HepG2 (cell line): Measurements from ENCODE around the gene ZNF117. TPM values are rescaled to one million over a fixed set of nuclear protein-coding genes. Genes with fewer than 3 reads are reported as not detected.
A peak's percentile ranks its signal among the peaks of the same experiment; 100 is the strongest.

Experiments
- CBFB ChIP-seq: sonication (generic); formaldehyde crosslinking; IDR thresholded peaks from 2 replicates; pipeline ENCODE4 v1.4.0; 2020; ENCODE audit warnings: missing genetic modification reagents
- CREB1 ChIP-seq, 2 experiments: fragments of 450-650 bp in 1 of 2; IDR thresholded peaks; 2 replicates each; pipeline ENCODE4 v1.6.1; 2016 to 2017; ENCODE audit warnings: control low read depth in 1 of 2, mild to moderate bottlenecking in 1 of 2, missing compliant biosample characterization in 1 of 2, missing genetic modification characterization in 1 of 2
- ELF4 ChIP-seq: sonication (generic); formaldehyde crosslinking; IDR thresholded peaks from 2 replicates; pipeline ENCODE4 v1.5.0; 2020; ENCODE audit warnings: missing genetic modification reagents, mild to moderate bottlenecking, moderate library complexity, borderline replicate concordance
- EZH2 ChIP-seq: conservative IDR thresholded peaks from 2 replicates; pipeline ENCODE4 v1.6.1; 2012; ENCODE audit warnings: mild to moderate bottlenecking, low read depth, low read length, moderate library complexity
- GATAD2A ChIP-seq: IDR thresholded peaks from 2 replicates; pipeline ENCODE4 v1.6.1; 2016
- HDAC6 ChIP-seq: fragments of 200-600 bp; sonication (generic); IDR thresholded peaks from 2 replicates; pipeline ENCODE4 v1.7.0; 2017; ENCODE audit warnings: mild to moderate bottlenecking, antibody characterized with exemption, low read length, low read depth
- KLF9 ChIP-seq: IDR thresholded peaks from 2 replicates; pipeline ENCODE4 v1.6.1; 2016; ENCODE audit warnings: low read depth
- NR2F6 ChIP-seq, 2 experiments: IDR thresholded peaks; 2 replicates each; pipeline ENCODE4 v1.6.1; 2016; ENCODE audit warnings: antibody characterized with exemption in 1 of 2, mild to moderate bottlenecking in 1 of 2
- SOX13 ChIP-seq, 3 experiments: fragments of 450-650 bp in 1 of 3; sonication (generic) in 1 of 3; formaldehyde crosslinking in 1 of 3; IDR thresholded peaks in 2 of 3; conservative IDR thresholded peaks in 1 of 3; 2 replicates each; pipeline versions ENCODE4 v1.5.0 to v1.6.1; 2016 to 2020; ENCODE audit warnings: antibody characterized with exemption in 1 of 3, mild to moderate bottlenecking in 1 of 3, missing compliant biosample characterization in 1 of 3, missing genetic modification reagents in 1 of 3, moderate library complexity in 1 of 3
- SRSF9 ChIP-seq: fragments of 200-400 bp; formaldehyde crosslinking; IDR thresholded peaks from 2 replicates; pipeline ENCODE4 v1.6.1; 2018; ENCODE audit warnings: borderline replicate concordance, mild to moderate bottlenecking, low read depth, low read length; ENCODE audit not compliant: insufficient read depth, poor library complexity, severe bottlenecking
- TOPORS ChIP-seq: sonication (generic); formaldehyde crosslinking; IDR thresholded peaks from 2 replicates; pipeline ENCODE4 v1.8.0; 2023; ENCODE audit warnings: mild to moderate bottlenecking, missing genetic modification reagents
- U2AF1 ChIP-seq: fragments of 200-400 bp; formaldehyde crosslinking; optimal IDR thresholded peaks from 2 replicates; pipeline ENCODE3; 2017; ENCODE audit warnings: mild to moderate bottlenecking, low read depth, low read length
- ZNF331 ChIP-seq: sonication (generic); formaldehyde crosslinking; IDR thresholded peaks from 2 replicates; pipeline ENCODE4 v1.4.0; 2020; ENCODE audit warnings: missing genetic modification reagents
- ZNF577 ChIP-seq: sonication (generic); formaldehyde crosslinking; IDR thresholded peaks from 2 replicates; pipeline ENCODE4 v1.4.0; 2020; ENCODE audit warnings: mild to moderate bottlenecking, low read depth, missing genetic modification reagents, borderline replicate concordance
- ZNF629 ChIP-seq: sonication (generic); formaldehyde crosslinking; conservative IDR thresholded peaks from 2 replicates; pipeline ENCODE4 v1.5.0; 2020; ENCODE audit warnings: missing genetic modification reagents
- ZNF775 ChIP-seq: sonication (generic); formaldehyde crosslinking; IDR thresholded peaks from 2 replicates; pipeline ENCODE4 v1.4.0; 2020; ENCODE audit warnings: missing genetic modification reagents, mild to moderate bottlenecking, moderate library complexity, borderline replicate concordance
- ZNF839 ChIP-seq: sonication (generic); formaldehyde crosslinking; IDR thresholded peaks from 2 replicates; pipeline ENCODE4 v1.4.0; 2020; ENCODE audit warnings: missing genetic modification reagents, mild to moderate bottlenecking, borderline replicate concordance
- ZZZ3 ChIP-seq: sonication (generic); formaldehyde crosslinking; IDR thresholded peaks from 2 replicates; pipeline ENCODE4 v1.4.0; 2020; ENCODE audit warnings: missing genetic modification reagents, mild to moderate bottlenecking, borderline replicate concordance
- polyA plus RNA-seq, 8 experiments: library from polyadenylated mRNA; depleted of rRNA in 3 of 8; stranded (reverse) in 7 of 8; unstranded in 1 of 8; fragments of >200 nt; fragmentation: Illumina TruSeq in 4 of 8; extraction: Trizol in 4 of 8; gene quantifications; 2 replicates each; pipeline versions ENCODE4 v1.2.1 to v1.2.3, GENCODE V29; 2011 to 2016; ENCODE audit warnings: low read depth in 4 of 8, missing spikeins in 1 of 8, mixed read lengths in 1 of 8; ENCODE audit not compliant: insufficient read depth in 1 of 8
- total RNA-seq, 5 experiments: library from RNA; depleted of rRNA; stranded (reverse); fragments of >200 nt; fragmentation: Illumina TruSeq; extraction: Trizol; gene quantifications; 2 replicates each; pipeline ENCODE4 v1.2.3, GENCODE V29; 2016; ENCODE audit warnings: low read depth in 1 of 5
- TF ChIP-seq, protein P1 (sequence below): sonication (generic); formaldehyde crosslinking; IDR thresholded peaks from 2 replicates; pipeline ENCODE4 v1.4.0; 2020; ENCODE audit warnings: missing genetic modification reagents
- TF ChIP-seq, protein P2 (sequence below): IDR thresholded peaks from 2 replicates; pipeline ENCODE4 v1.6.1; 2016; ENCODE audit warnings: low read depth, control low read depth

Gene ZNF117
- total and polyA plus RNA-seq, 2 of the 13 experiments (the other 11 are each of a cell fraction or from before 2014, with no cell fraction given) = 6.6 to 20.0 TPM

GRCh38 chr7:65006094-65006992 lies 15.5 kb upstream of the ZNF117 start, which contains the start of gene ERV3-1 (continued):
- TF ChIP-seq CBFB (CRISPR knock-in tag) (no peak), ZNF577 (no peak), ELF4 (CRISPR knock-in tag) (peak; percentile 94), ZZZ3 (CRISPR knock-in tag) (no peak), SRSF9 (no peak), NR2F6 (IDR thresholded peaks at IDR 0.05) (no peak), NR2F6 (CRISPR knock-in tag; IDR thresholded peaks at IDR 0.05) (no peak), ZNF839 (CRISPR knock-in tag) (peak; percentile 41; the same call in 1 of the 2 replicates), ZNF629 (CRISPR knock-in tag) (0 out of 2 replicates have a peak, but pooled peaks have one; percentile 13), SOX13 (IDR thresholded peaks at IDR 0.05) (no peak), SOX13 (CRISPR knock-in tag; conservative IDR thresholded peaks at IDR 0.05 in 1 of 2, IDR thresholded peaks at IDR 0.05 in 1 of 2) (0 out of 4 replicates have a peak, but pooled peaks of 1 of the 2 experiments have one; percentile 18), CREB1 (IDR thresholded peaks at IDR 0.05) (peak; percentile 73), CREB1 (CRISPR knock-in tag; IDR thresholded peaks at IDR 0.05) (peak; percentile 85), TOPORS (CRISPR knock-in tag) (no peak), GATAD2A (CRISPR knock-in tag) (peak; percentile 31; the same call in 1 of the 2 replicates), U2AF1 (no peak), KLF9 (CRISPR knock-in tag) (no peak), ZNF775 (CRISPR knock-in tag) (no peak), EZH2 (no peak), ZNF331 (CRISPR knock-in tag) (peak; percentile 50; the same call in 1 of the 2 replicates), HDAC6 (no peak)
- TF ChIP-seq, protein P1, sequence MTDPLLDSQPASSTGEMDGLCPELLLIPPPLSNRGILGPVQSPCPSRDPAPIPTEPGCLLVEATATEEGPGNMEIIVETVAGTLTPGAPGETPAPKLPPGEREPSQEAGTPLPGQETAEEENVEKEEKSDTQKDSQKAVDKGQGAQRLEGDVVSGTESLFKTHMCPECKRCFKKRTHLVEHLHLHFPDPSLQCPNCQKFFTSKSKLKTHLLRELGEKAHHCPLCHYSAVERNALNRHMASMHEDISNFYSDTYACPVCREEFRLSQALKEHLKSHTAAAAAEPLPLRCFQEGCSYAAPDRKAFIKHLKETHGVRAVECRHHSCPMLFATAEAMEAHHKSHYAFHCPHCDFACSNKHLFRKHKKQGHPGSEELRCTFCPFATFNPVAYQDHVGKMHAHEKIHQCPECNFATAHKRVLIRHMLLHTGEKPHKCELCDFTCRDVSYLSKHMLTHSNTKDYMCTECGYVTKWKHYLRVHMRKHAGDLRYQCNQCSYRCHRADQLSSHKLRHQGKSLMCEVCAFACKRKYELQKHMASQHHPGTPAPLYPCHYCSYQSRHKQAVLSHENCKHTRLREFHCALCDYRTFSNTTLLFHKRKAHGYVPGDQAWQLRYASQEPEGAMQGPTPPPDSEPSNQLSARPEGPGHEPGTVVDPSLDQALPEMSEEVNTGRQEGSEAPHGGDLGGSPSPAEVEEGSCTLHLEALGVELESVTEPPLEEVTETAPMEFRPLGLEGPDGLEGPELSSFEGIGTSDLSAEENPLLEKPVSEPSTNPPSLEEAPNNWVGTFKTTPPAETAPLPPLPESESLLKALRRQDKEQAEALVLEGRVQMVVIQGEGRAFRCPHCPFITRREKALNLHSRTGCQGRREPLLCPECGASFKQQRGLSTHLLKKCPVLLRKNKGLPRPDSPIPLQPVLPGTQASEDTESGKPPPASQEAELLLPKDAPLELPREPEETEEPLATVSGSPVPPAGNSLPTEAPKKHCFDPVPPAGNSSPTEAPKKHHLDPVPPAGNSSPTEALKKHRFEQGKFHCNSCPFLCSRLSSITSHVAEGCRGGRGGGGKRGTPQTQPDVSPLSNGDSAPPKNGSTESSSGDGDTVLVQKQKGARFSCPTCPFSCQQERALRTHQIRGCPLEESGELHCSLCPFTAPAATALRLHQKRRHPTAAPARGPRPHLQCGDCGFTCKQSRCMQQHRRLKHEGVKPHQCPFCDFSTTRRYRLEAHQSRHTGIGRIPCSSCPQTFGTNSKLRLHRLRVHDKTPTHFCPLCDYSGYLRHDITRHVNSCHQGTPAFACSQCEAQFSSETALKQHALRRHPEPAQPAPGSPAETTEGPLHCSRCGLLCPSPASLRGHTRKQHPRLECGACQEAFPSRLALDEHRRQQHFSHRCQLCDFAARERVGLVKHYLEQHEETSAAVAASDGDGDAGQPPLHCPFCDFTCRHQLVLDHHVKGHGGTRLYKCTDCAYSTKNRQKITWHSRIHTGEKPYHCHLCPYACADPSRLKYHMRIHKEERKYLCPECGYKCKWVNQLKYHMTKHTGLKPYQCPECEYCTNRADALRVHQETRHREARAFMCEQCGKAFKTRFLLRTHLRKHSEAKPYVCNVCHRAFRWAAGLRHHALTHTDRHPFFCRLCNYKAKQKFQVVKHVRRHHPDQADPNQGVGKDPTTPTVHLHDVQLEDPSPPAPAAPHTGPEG (CRISPR knock-in tag) = peak; percentile 74; the same call in 1 of the 2 replicates
- TF ChIP-seq, protein P2, sequence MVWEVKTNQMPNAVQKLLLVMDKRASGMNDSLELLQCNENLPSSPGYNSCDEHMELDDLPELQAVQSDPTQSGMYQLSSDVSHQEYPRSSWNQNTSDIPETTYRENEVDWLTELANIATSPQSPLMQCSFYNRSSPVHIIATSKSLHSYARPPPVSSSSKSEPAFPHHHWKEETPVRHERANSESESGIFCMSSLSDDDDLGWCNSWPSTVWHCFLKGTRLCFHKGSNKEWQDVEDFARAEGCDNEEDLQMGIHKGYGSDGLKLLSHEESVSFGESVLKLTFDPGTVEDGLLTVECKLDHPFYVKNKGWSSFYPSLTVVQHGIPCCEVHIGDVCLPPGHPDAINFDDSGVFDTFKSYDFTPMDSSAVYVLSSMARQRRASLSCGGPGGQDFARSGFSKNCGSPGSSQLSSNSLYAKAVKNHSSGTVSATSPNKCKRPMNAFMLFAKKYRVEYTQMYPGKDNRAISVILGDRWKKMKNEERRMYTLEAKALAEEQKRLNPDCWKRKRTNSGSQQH (CRISPR knock-in tag) = peak; percentile 43; the same call in 1 of the 2 replicates
